NB4 (cell line): Measurements from ENCODE around the gene SLC16A11.

ENCODE experiments used
- DNase-seq: peaks from one replicate; pipeline ENCODE4 v3.0.0; 2010; ENCODE audit warnings: low read depth
- H3K4me3 ChIP-seq: one replicate; pipeline ENCODE4 v1.5.1; 2011; ENCODE audit warnings: mild to moderate bottlenecking, low read depth, low read length, moderate library complexity
- MYC ChIP-seq: IDR thresholded peaks from 2 replicates; pipeline ENCODE4 v1.6.1; 2011; ENCODE audit warnings: low read depth, low read length
- POLR2A ChIP-seq: IDR thresholded peaks from 2 replicates; pipeline ENCODE4 v1.6.1; 2011; ENCODE audit warnings: mild to moderate bottlenecking; ENCODE audit not compliant: insufficient read length; ENCODE audit errors: extremely low read depth
- TF ChIP-seq, protein P1 (sequence below): IDR thresholded peaks from one replicate; pipeline ENCODE4 v1.5.1; 2012; ENCODE audit warnings: low read depth, low read length
- TF ChIP-seq, protein P2 (sequence below): IDR thresholded peaks from 2 replicates; pipeline ENCODE4 v1.6.1; 2011; ENCODE audit warnings: low read depth, low read length

SLC16A11 gene

DNA sequence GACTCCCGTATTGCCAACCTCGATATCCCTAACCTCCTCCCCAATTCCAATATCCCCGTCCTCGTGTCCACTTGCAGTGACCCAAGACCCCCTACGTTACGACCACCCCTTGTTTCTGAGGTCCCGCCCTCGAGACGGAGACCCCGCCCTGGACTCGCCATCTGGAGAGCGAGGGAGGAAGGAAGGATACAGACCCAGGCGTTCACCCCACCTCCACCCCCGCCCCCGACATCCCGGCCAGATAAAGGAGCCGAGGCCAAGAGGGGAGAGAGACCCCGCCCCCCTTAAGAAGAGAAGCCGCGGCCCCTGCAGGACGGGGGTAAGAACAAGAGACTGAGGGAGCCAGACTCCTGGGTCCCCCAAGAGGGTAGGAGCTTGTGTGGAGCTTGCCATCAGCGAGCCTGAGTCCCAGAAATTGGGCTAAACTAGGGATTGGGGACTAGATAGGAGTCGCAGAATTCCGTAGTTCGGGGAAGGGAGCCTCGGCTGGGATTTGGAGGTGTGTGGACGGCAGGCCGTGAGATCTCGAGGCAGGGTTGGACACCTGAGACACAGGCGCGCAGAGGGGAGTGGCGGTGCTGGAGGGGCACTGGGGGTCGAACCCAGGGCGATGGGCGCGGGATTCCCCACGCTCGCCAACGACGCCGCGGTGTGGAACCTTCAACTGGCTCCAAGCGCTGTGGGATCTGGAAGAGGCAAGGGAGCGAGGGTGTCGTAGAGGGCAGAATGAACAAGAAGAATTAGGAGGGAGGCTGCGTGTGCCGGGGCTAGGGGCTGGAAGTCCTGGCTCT lies 20.9 kb downstream of the SLC16A11 start, which contains the start of gene BCL6B:
TSS of gene BCL6B (plus strand) at position 270 of the 791 bp plus-strand sequence. CDS start 622 bp downstream, outside the sequence.
- TF ChIP-seq POLR2A (no peak), MYC (no peak)
- TF ChIP-seq, protein P1, sequence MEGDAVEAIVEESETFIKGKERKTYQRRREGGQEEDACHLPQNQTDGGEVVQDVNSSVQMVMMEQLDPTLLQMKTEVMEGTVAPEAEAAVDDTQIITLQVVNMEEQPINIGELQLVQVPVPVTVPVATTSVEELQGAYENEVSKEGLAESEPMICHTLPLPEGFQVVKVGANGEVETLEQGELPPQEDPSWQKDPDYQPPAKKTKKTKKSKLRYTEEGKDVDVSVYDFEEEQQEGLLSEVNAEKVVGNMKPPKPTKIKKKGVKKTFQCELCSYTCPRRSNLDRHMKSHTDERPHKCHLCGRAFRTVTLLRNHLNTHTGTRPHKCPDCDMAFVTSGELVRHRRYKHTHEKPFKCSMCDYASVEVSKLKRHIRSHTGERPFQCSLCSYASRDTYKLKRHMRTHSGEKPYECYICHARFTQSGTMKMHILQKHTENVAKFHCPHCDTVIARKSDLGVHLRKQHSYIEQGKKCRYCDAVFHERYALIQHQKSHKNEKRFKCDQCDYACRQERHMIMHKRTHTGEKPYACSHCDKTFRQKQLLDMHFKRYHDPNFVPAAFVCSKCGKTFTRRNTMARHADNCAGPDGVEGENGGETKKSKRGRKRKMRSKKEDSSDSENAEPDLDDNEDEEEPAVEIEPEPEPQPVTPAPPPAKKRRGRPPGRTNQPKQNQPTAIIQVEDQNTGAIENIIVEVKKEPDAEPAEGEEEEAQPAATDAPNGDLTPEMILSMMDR, result no peak
- TF ChIP-seq, protein P2, sequence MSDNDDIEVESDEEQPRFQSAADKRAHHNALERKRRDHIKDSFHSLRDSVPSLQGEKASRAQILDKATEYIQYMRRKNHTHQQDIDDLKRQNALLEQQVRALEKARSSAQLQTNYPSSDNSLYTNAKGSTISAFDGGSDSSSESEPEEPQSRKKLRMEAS, result no peak
- no peak within 1 kb of the TSS for H3K4me3 ChIP-seq
- no peak for DNase-seq

DNA sequence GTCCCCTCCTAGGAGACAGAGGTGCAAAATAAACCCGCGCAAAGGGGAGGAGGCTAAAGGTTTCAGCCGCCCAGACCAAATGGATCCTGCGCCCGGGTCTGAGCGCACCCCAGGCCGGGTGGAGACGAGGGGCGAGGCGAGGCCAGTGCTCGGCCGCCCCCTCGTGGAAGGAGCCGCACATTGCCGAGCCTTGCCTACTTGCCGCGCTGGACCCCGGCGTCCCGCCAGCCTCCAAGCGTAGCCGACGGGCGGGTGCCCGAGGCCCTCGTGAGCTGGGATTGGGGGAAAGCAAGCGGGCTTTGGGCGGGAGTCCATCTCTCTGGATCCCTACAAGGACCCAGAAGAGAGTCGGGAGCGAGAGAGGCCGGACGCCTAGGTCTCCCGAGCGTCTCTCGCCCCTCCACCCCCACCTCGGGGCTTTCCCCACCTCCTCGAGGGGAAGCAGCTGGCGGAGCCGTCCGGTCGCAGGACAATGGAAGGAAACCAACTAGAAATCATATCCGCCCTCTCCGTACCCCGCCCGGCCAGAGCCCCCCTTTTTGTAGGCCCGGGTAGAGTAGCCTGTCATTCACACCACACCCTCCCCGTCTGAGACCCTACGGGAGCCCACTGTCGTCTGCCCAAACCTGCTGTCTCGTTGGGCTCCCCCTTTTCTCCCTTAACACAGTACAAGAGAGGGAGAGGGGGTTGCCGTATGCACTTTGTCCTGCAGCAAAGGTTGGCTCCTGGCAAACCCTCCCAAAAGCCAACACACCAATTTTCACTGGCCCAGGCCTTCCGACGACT lies 21.7 kb downstream of the SLC16A11 start:
- peak; percentile 72 for DNase-seq
- TF ChIP-seq POLR2A, result no peak
- TF ChIP-seq, protein P1, result peak; percentile 68
- no peak overlapping the region for H3K4me3 ChIP-seq

DNA sequence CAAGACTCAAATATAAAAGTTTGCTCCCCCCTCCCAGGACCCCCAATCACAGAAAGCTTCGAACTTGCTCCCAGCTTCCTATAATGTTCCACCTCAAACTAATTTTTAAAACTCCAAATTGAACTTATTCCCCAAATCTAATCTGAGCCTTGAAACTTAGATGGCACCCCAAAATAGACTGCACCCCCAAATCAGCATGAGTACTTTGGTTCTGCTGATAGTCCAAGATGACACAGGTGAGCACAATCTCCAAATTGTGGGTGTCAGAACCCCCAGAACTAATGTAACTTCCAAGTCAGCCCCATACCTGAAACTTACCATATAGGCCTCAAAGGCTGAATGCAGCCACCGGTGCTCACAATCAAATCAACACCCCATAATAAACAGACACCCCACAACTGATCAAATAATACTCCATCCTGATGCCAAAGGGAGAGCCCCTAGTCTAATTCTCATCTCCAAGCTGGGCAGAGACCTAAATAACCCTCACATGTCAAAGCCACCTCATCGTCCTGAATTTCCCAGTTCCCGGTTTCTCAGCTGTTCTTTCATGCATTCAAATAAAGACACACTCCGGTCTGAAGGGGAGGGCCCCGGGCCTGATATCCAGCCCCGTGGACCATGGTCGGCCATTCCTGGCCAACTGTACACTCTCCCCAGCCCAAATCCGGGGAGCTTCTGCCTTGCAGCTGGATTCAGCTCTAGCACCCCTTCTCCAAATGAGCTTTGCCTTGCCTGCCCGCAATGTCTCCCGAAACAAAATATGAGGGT lies 22.8 kb downstream of the SLC16A11 start:
- H3K4me3 ChIP-seq, result no peak overlapping the region
- no peak for TF ChIP-seq MYC
- TF ChIP-seq POLR2A, result no peak
- TF ChIP-seq, protein P2, result no peak
- TF ChIP-seq, protein P1, result no peak
- no peak for DNase-seq

DNA sequence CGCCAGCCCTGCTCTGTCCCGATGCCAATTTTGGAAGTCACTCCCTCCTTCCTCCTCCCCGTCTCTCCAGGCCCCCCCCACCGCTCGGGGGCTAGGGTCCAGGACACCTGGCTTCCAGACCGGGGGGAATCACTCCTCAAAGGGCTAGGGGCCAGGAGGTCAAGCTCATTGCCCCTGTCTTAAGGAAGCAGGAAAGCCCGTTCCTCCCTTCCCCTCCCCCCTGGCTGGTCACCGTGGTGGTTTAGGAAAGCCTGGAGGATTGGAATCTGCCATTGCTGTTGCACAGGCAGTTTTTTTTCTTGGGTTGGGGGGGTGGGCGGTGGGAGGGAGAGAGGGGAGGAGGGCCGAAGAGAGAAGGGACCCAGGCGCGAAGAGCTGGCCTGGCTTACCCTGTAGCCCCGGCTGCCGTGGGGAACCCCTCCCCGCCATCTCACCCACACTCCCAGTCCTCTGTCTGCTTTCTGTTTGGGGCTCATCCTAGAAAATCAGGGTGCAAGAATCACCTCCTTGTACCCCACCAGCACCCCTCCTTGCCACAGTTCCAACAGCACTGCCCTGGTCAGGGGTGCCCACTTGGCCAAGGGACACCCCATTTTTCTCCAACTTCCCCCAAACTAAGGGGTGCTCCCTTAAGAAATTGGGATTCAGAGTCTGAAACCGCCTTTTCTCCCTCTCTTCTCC lies 23.9 kb downstream of the SLC16A11 start:
- TF ChIP-seq, protein P2, result no peak
- no peak for TF ChIP-seq MYC
- no peak for TF ChIP-seq POLR2A
- no peak overlapping the region for H3K4me3 ChIP-seq
- DNase-seq, result no peak

DNA sequence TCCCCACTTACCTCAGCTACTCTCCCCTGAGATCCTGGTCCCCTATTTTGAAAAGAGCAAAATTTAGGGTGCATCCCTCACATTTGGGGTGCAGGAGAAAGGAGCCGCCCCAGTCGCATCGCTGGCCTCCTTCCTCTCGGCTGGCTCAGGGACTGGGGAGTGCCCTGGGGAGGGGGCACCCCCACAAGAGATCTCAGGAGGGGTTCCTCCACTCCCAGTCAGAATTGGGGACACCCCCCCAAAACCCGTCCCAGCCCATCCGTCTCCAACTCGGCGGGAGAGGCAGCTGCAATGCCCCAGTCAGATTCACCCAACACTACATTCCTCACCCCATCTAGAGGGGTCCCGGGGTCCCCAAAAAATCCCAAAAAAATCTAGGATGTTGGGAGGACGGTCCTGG lies 24.5 kb downstream of the SLC16A11 start:
- TF ChIP-seq, protein P1, result no peak
- no peak for TF ChIP-seq MYC
- TF ChIP-seq POLR2A, result no peak
- TF ChIP-seq, protein P2, result no peak
- H3K4me3 ChIP-seq, result no peak overlapping the region
- DNase-seq, result no peak
